ENCODE data around the gene KRT7. TPM values are rescaled to one million over a fixed set of nuclear protein-coding genes. Genes with fewer than 3 reads are reported as not detected.
A peak's percentile ranks its signal among the peaks of the same experiment; 100 is the strongest.
"Not testable (repeated sequence)": the region's sequence is repeated elsewhere in the genome, so short reads cannot be mapped to it uniquely, and the experiment has no call there.

Gene KRT7
- total RNA-seq, 2 experiments from 2014 or later, result not detected

DNA sequence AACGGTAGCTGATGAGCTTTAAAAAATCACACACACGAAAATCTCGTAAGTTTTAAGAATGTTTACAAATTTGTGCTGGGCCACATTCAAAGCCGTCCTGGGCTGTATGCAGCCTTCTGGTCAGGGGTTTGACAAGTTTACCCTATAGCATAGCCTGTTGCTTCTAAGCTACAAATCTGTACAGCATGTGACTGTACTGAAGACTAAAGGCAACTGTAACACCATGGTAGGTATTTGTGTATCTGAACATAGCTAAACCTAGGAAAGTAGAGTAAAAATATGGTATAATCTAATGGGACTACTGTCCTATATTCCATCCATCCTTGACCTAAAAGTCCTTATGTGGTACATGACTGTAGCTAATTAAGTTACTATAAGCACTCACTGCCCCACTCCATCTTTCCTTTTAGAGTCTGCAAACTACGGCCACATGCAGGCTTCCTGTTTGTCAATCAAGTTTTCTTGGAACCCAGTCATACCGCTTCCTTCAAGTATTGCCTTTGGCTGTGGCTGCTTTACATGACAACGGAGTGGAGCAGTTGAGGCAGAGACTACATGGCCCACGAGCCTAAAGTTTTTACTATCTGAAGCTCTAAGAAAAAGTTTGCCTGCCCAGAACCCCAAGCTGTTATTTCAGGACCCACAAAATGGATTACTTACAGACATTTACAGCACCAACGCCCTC is 18.5 kb downstream of the KRT7 start:
- ChIA-PET CTCF (interaction anchor here (0.7 to 0.8 kb wide), 2 partner anchors 25 to 28 kb away, joined by 3 read pairs; no protein-coding TSS in a partner anchor), POLR2A (no interaction called here)
- TF ChIP-seq CTCF (IDR thresholded peaks at IDR 0.05), result no peak
- peaks cover 69% of the 10 kb centered on the region for H3K27me3 Mint-ChIP-seq
- peaks cover 0 to 4% of the 10 kb centered on the region in 2 experiments for H3K9me3 ChIP-seq (ENCODE audit: control insufficient read depth in 1 of 2, insufficient read depth in 1 of 2, low read length in 2 of 2)
- DNase-seq (peak in 1 of 14 experiments; percentile 21), ATAC-seq (ENCODE audit: poor library complexity) (no peak)
- no peaks in the 10 kb centered on the region for H3K36me3 ChIP-seq (ENCODE audit: insufficient read depth, low read length)
- no peak overlapping the region for H3K4me3 Mint-ChIP-seq
- H3K9me3 Mint-ChIP-seq, result no peaks in the 10 kb centered on the region
- no peak overlapping the region for H3K27ac Mint-ChIP-seq
- H3K4me3 ChIP-seq (ENCODE audit: low read length), result no peak overlapping the region
- no peaks in the 10 kb centered on the region for H3K36me3 Mint-ChIP-seq (ENCODE audit: low read depth)
- peaks cover 13% of the 10 kb centered on the region for H3K4me1 ChIP-seq (ENCODE audit: insufficient read depth, low read length)
- H3K27ac ChIP-seq (ENCODE audit: low read depth in 1 of 2, low read length in 2 of 2), result no peak overlapping the region
- H3K4me1 Mint-ChIP-seq (ENCODE audit: low read depth), result peaks cover 6% of the 10 kb centered on the region
- peaks cover 14 to 21% of the 10 kb centered on the region in 2 experiments for H3K27me3 ChIP-seq (ENCODE audit: control insufficient read depth in 1 of 2, insufficient read depth in 2 of 2, low read length in 2 of 2)
- intact Hi-C loops (cut with DNase I, micrococcal nuclease), result loop anchor here in 1 of 2 experiments (2.0 kb wide), 1 partner anchor 55 kb away; no protein-coding TSS in a partner anchor

DNA sequence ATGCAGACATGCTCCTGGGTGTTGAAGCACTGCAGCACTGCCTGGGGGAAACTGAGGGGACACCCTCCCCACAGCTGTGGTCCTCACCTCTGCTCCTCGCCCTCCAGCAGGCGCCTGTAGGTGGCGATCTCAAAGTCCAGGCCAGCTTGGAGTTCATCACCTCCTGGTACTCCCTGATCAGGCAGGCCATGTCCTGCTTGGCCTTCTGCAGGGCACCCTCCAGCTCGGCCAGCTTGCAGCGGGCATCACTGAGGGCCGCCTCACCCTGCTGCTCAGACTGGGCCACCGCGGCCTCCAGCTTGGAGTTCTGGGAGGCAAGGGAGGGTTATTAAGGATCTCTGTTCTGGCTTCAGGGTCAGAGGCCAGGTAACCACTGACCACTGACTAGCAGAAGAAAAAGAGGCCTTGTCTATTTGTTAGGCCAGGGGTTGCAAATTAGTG is 19.2 kb downstream of the KRT7 start:
- DNase-seq; H3K36me3 Mint-ChIP-seq (ENCODE audit: low read depth): not testable (repeated sequence)
- peaks cover 13% of the 10 kb centered on the region for H3K4me1 ChIP-seq (ENCODE audit: insufficient read depth, low read length)

DNA sequence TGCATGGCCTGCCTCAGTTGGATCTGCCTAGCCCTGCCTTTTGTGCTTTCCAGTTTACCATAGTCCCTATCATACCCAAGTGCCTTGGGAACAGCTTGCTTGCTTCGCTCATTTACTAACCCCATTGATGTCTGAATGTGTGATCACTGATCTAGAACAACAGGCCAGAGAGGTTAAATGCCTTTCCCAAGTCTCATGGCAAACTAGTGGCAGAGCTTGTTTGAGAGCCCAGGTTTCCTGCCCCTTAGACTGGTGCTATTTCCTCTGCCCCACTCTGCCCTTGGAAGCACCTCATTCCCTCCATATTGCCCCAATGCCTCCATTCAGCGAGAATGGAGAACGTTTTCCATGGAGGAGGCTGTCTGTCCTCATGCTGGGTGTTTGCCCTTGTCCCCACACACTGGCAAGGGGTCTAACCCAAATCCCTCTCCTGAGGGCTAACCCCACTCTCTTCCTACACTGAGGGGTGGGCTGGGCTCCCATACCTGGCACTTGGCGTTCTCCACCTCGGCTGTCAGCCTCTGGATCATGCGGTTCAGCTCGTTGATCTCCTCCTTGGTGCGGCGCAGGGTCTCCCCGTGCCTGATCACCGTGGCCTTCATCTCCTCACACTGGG is 19.8 kb downstream of the KRT7 start:
- Histone ChIP-seq H3K9me3 (ENCODE audit: control insufficient read depth in 1 of 2, insufficient read depth in 1 of 2, low read length in 2 of 2) (peaks cover 0 to 8% of the 10 kb centered on the region in 2 experiments), H3K4me3 (ENCODE audit: low read length) (no peak overlapping the region), H3K4me1 (ENCODE audit: insufficient read depth, low read length) (peaks cover 13% of the 10 kb centered on the region), H3K27ac (ENCODE audit: low read depth in 1 of 2, low read length in 2 of 2) (no peak overlapping the region), H3K27me3 (ENCODE audit: control insufficient read depth in 1 of 2, insufficient read depth in 2 of 2, low read length in 2 of 2) (peaks cover 23 to 34% of the 10 kb centered on the region in 2 experiments), H3K36me3 (ENCODE audit: insufficient read depth, low read length) (no peaks in the 10 kb centered on the region)
- H3K9me3 Mint-ChIP-seq, result no peaks in the 10 kb centered on the region
- H3K36me3 Mint-ChIP-seq (ENCODE audit: low read depth), result no peaks in the 10 kb centered on the region
- ATAC-seq (ENCODE audit: poor library complexity), result no peak
- intact Hi-C loops (cut with DNase I, micrococcal nuclease), result loop anchor here in 1 of 2 experiments (2.0 kb wide), 1 partner anchor 54 kb away; no protein-coding TSS in a partner anchor
- CTCF ChIA-PET, result no interaction called here
- no peak for DNase-seq
- no peak for TF ChIP-seq CTCF (IDR thresholded peaks at IDR 0.05)
- POLR2A ChIA-PET, result no interaction called here
- H3K27ac Mint-ChIP-seq, result no peak overlapping the region
- H3K4me3 Mint-ChIP-seq, result no peak overlapping the region
- peaks cover 6% of the 10 kb centered on the region for H3K4me1 Mint-ChIP-seq (ENCODE audit: low read depth)
- peaks cover 71% of the 10 kb centered on the region for H3K27me3 Mint-ChIP-seq

More for the DNA sequence above, 19.2 kb downstream of the KRT7 start:
- H3K4me1 Mint-ChIP-seq (ENCODE audit: low read depth); H3K9me3 Mint-ChIP-seq; ATAC-seq (ENCODE audit: poor library complexity); H3K4me3 ChIP-seq (ENCODE audit: low read length); POLR2A ChIA-PET; H3K4me3 Mint-ChIP-seq; H3K36me3 ChIP-seq (ENCODE audit: insufficient read depth, low read length); H3K9me3 ChIP-seq (ENCODE audit: control insufficient read depth in 1 of 2, insufficient read depth in 1 of 2, low read length in 2 of 2); H3K27ac ChIP-seq (ENCODE audit: low read depth in 1 of 2, low read length in 2 of 2); H3K27ac Mint-ChIP-seq: not testable (repeated sequence)
- peaks cover 19 to 28% of the 10 kb centered on the region in 2 experiments for H3K27me3 ChIP-seq (ENCODE audit: control insufficient read depth in 1 of 2, insufficient read depth in 2 of 2, low read length in 2 of 2)
- CTCF ChIA-PET, result interaction anchor here (0.7 to 0.8 kb wide), 2 partner anchors 24 to 27 kb away, joined by 3 read pairs; no protein-coding TSS in a partner anchor
- intact Hi-C loops (cut with DNase I, micrococcal nuclease), result loop anchor here in 1 of 2 experiments (2.0 kb wide), 1 partner anchor 55 kb away; no protein-coding TSS in a partner anchor
- peaks cover 71% of the 10 kb centered on the region for H3K27me3 Mint-ChIP-seq

All from CD4-positive, alpha-beta T cell (primary cell).